Osteoblast (primary cell): Measurements from ENCODE around the gene ADAMTS2. TPM values are rescaled to one million over a fixed set of nuclear protein-coding genes. Genes with fewer than 3 reads are reported as not detected.

Source experiments
- DNase-seq: peaks from one replicate; pipeline ENCODE4 v3.0.0; 2011; ENCODE audit warnings: low spot score, mixed read lengths; ENCODE audit not compliant: insufficient read length; ENCODE audit errors: missing footprints
- H2AFZ ChIP-seq: 2 replicates; pipeline ENCODE4 v1.6.0; 2011; ENCODE audit warnings: mild to moderate bottlenecking, low read length
- H3K27ac ChIP-seq: 2 replicates; pipeline ENCODE4 v1.5.1; 2011; ENCODE audit warnings: mild to moderate bottlenecking, low read depth, low read length, moderate library complexity
- H3K27me3 ChIP-seq: 2 replicates; pipeline ENCODE4 v1.6.0; 2012; ENCODE audit warnings: mild to moderate bottlenecking, control low read depth, inconsistent platforms, low read length, moderate library complexity; ENCODE audit not compliant: insufficient read depth
- H3K36me3 ChIP-seq: 2 replicates; pipeline ENCODE4 v1.5.1; 2011; ENCODE audit warnings: mild to moderate bottlenecking, low read length, control low read depth, moderate library complexity; ENCODE audit not compliant: insufficient read depth
- H3K4me1 ChIP-seq: 2 replicates; pipeline ENCODE4 v1.5.1; 2011; ENCODE audit warnings: mild to moderate bottlenecking, low read length, control low read depth, moderate library complexity; ENCODE audit not compliant: insufficient read depth
- H3K4me2 ChIP-seq: 2 replicates; pipeline ENCODE4 v1.6.0; 2011; ENCODE audit warnings: mild to moderate bottlenecking, low read length; ENCODE audit not compliant: insufficient read depth
- H3K4me3 ChIP-seq: fragments of 200-600 bp; sonication (generic); 3 replicates; pipeline ENCODE4 v1.5.1; 2012; ENCODE audit warnings: mild to moderate bottlenecking, low read length, inconsistent platforms; ENCODE audit not compliant: insufficient read depth
- H3K79me2 ChIP-seq: 2 replicates; pipeline ENCODE4 v1.6.0; 2012; ENCODE audit warnings: mild to moderate bottlenecking, low read length, control low read depth, inconsistent platforms; ENCODE audit not compliant: insufficient read depth
- H3K9me3 ChIP-seq: 2 replicates; pipeline ENCODE4 v1.5.1; 2011; ENCODE audit warnings: low read depth, low read length, control low read depth
- H4K20me1 ChIP-seq: 2 replicates; pipeline ENCODE4 v1.6.0; 2012; ENCODE audit warnings: mild to moderate bottlenecking, low read length, control low read depth; ENCODE audit not compliant: insufficient read depth
- total RNA-seq: library from RNA; depleted of rRNA; stranded (reverse); fragments of >200 nt; gene quantifications from 2 replicates; pipeline ENCODE4 v1.2.3, GENCODE V29; 2012
- TF ChIP-seq, protein P1 (sequence below): IDR thresholded peaks from 2 replicates; pipeline ENCODE4 v1.5.1; 2011; ENCODE audit warnings: mild to moderate bottlenecking, low read depth, low read length, moderate library complexity; ENCODE audit errors: extremely low read depth

The ADAMTS2 gene
- total RNA-seq, 1 donor = 144 TPM

DNA sequence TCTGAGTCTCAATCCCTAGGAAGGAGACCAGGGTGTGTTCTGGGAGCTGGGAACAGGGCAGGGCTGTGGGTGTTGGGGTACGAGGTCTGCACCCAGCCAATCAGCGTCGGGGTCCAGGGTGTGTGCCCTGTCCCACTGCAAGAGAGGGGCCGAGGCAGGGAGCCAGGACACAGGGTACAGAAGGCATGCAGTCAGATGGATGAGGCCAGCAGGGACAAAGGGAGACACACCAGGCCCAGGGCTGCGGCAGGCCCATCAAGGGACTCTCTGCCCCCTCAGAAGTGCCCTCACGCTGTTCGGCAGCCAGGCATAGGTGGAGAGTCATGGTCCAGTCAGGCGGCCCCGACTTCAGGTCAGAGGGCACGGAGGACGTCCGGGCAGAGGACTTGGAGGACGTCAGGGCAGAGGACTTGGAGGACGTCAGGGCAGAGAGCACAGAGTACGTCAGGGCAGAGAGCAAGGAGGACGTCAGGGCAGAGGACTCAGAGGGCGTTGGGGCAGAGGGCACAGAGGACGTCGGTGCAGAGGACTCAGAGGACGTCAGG, 28.8 kb upstream of the ADAMTS2 start:
- no peak for DNase-seq
- Histone ChIP-seq H3K4me1 (peaks cover 26% of the 10 kb centered on the region), H3K4me3 (no peak overlapping the region), H3K27me3 (no peaks in the 10 kb centered on the region), H3K9me3 (no peaks in the 10 kb centered on the region), H4K20me1 (no peaks in the 10 kb centered on the region), H3K79me2 (no peaks in the 10 kb centered on the region), H3K36me3 (no peaks in the 10 kb centered on the region), H3K4me2 (no peak overlapping the region), H2AFZ (no peak overlapping the region), H3K27ac (no peak overlapping the region)
- TF ChIP-seq, protein P1, sequence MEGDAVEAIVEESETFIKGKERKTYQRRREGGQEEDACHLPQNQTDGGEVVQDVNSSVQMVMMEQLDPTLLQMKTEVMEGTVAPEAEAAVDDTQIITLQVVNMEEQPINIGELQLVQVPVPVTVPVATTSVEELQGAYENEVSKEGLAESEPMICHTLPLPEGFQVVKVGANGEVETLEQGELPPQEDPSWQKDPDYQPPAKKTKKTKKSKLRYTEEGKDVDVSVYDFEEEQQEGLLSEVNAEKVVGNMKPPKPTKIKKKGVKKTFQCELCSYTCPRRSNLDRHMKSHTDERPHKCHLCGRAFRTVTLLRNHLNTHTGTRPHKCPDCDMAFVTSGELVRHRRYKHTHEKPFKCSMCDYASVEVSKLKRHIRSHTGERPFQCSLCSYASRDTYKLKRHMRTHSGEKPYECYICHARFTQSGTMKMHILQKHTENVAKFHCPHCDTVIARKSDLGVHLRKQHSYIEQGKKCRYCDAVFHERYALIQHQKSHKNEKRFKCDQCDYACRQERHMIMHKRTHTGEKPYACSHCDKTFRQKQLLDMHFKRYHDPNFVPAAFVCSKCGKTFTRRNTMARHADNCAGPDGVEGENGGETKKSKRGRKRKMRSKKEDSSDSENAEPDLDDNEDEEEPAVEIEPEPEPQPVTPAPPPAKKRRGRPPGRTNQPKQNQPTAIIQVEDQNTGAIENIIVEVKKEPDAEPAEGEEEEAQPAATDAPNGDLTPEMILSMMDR = no peak

DNA sequence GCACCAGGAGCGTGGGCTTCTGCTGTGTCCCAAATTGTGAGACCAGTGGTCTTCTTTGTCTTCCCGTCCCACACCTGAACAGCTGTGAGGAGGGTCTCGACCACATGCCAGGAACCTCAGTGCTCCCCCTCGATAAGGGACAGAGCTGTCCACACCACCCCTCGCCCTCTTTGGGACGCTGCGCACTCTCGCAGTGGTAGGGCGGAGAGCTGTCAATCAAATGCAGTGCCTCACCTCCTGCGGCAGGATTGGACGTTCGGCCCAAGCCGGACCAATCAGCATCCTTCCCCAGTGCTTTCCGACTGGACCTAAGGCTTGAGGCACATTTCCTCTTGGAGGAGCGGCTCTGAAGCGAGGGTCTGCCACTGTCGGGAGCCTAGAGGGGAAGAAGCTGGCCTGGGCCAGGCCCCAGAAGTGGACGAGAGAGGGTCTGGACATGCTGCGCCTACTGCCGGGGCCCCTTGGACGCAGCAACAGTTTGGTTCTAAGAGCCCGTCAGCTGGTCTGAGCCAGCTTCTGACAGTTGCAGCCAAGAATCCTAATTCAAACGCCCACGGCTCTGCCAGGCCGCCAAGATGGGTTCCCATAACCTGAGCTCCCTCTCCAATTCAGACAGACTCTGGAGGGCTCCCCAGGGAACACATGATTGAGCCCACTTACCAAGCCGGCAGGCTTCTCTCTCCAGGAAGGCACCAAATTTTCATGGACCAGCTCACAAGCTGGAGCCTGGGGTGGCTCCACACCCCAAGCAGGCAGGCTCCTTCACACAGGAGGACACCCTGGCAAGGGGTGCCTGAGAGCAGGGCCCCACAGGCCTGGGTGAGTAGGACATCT, 28.1 kb upstream of the ADAMTS2 start:
- Histone ChIP-seq H4K20me1 (no peaks in the 10 kb centered on the region), H3K27me3 (no peaks in the 10 kb centered on the region), H3K4me2 (no peak overlapping the region), H3K4me3 (no peak overlapping the region), H3K4me1 (peaks cover 18% of the 10 kb centered on the region), H3K27ac (no peak overlapping the region), H2AFZ (no peak overlapping the region), H3K9me3 (no peaks in the 10 kb centered on the region), H3K79me2 (no peaks in the 10 kb centered on the region), H3K36me3 (no peaks in the 10 kb centered on the region)
- TF ChIP-seq, protein P1 = no peak
- DNase-seq = peak; percentile 89

DNA sequence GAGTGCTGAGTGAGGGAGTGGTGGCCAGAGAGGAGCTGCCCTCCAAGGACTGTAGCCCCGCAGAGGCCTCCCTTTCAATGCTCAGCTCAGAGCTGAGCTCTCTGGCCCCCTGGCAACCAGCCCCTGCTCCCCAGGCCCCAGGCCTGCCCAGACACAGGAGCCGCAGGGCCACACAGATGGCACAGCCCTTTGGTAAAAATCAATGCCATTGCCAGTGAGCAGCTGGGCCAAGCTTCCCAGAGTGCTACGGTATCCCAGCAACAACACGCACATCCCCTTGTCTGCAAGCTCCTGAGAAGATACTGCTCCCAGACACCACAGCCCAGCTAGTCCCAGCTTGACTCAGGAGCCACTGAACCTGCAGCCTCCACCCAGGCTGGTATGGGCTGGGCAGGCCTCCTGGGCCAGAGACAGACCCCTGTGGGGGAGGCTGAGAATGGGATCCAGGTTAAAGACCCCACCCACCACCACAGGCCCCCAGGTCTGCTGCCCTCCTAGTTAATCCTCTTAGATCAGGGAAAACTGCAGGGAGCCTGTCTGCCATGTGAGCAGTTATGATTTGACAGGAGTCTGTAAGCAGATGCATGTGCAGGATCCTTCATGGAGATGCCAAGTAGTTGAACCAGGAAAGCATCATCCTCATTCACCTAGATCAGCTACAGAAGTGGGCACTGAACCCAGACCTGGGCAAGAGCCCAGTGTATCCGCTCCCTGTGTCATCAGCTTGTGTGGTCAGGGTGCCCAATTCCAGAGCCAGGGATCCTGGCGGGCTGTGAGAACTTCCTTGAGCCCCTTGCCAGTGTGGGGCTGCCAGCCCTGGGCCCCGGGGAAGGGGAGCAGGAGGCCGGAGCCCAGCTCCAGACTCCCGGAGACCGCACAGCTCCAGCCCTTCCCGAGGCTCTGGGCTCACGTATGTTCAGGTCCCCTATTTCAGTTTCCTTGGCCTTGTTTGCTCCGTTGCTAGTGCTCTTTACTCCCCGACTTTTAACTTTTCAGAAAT, 26.7 kb upstream of the ADAMTS2 start:
- no peaks in the 10 kb centered on the region for H3K27me3 ChIP-seq
- no peaks in the 10 kb centered on the region for H3K79me2 ChIP-seq
- no peaks in the 10 kb centered on the region for H3K36me3 ChIP-seq
- peaks cover 5% of the 10 kb centered on the region for H3K4me1 ChIP-seq
- H3K27ac ChIP-seq = no peak overlapping the region
- H3K4me3 ChIP-seq = no peak overlapping the region
- DNase-seq = peak; percentile 39
- TF ChIP-seq, protein P1 = no peak
- no peaks in the 10 kb centered on the region for H4K20me1 ChIP-seq
- H3K4me2 ChIP-seq = no peak overlapping the region
- no peaks in the 10 kb centered on the region for H3K9me3 ChIP-seq
- no peak overlapping the region for H2AFZ ChIP-seq
